ENCODE results near the gene PARG.
"Not testable (repeated sequence)": the region's sequence is repeated elsewhere in the genome, so short reads cannot be mapped to it uniquely, and the experiment has no call there.

PARG gene

GRCh38 chr10:49941447-49942338, at the start of gene PARG, which contains the start of gene TIMM23B:
Gene PARG (minus strand): TSS chr10:49942027. CDS start chr10:49941725, 302 bp downstream.
Gene TIMM23B (plus strand): TSS chr10:49942053. CDS start chr10:49942195, 142 bp downstream.
- peak; percentile 69 for DNase-seq

- DNase-seq = not testable (repeated sequence)
Observed at GRCh38 chr10:49988376-49988775, 46.5 kb upstream of the PARG start, which contains the start of gene AGAP6. Gene AGAP6 (plus strand): TSS chr10:49988406. CDS start chr10:49988716, 310 bp downstream.

GRCh38 chr10:49987207-49987606, 45.4 kb upstream of the PARG start:
- not testable (repeated sequence) for DNase-seq

- DNase-seq = not testable (repeated sequence)
Observed at GRCh38 chr10:49977756-49978155, 35.9 kb upstream of the PARG start.

DNA sequence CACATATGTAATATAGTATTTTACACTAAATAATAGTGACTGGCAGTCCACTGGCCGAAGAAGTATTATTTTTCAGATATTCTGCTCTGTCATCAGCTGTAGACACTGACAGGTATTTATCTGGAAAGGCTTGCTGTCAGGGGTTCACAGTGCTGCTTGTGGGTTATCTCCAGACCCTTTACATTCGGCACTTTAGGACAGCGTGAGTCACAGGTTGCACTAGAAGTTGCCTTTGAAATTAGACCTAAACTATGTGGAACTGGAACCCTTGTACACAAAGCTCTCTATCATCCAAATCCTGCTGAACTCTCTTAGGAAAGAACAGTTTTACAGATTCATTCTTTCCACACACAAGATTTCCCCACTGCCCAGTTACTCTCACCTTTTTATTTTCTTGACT, 30.3 kb upstream of the PARG start:
- not testable (repeated sequence) for DNase-seq

- DNase-seq = not testable (repeated sequence)
Observed at GRCh38 chr10:49971466-49971865, 29.6 kb upstream of the PARG start.

GRCh38 chr10:49970331-49970857, 28.6 kb upstream of the PARG start:
- DNase-seq = not testable (repeated sequence)

DNA sequence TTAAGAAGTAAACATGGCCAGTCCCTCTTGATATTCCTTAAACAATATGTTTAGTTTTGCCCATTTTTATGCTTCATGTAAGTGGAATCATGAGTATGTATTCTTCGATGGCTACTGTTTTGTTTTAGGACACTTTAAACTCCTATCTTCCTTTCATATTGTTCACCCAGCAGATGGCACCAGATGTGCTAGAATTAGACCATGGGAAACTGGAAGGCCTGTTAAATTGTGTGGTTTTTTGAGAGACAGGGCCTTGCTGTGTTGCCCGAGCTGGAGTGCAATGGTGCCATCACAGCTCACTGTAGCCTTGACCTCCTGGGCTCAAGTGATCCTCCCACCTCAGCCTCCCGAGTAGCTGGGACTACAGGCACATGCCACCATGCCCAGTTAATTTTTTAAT, 11.3 kb upstream of the PARG start:
- DNase-seq = not testable (repeated sequence)

- DNase-seq = not testable (repeated sequence)
Observed at GRCh38 chr10:49952006-49952405, 10.2 kb upstream of the PARG start.

GRCh38 chr10:49948737-49949136, 6.9 kb upstream of the PARG start:
- DNase-seq = not testable (repeated sequence)

GRCh38 chr10:49948142-49948541, 6.3 kb upstream of the PARG start:
- not testable (repeated sequence) for DNase-seq

GRCh38 chr10:49943607-49944006, 1.8 kb upstream of the PARG start:
- DNase-seq = not testable (repeated sequence)

GRCh38 chr10:49942339-49942705, 495 bp upstream of the PARG start:
- DNase-seq = not testable (repeated sequence)

GRCh38 chr10:49931959-49932728, 9.7 kb downstream of the PARG start:
- not testable (repeated sequence) for DNase-seq

DNA sequence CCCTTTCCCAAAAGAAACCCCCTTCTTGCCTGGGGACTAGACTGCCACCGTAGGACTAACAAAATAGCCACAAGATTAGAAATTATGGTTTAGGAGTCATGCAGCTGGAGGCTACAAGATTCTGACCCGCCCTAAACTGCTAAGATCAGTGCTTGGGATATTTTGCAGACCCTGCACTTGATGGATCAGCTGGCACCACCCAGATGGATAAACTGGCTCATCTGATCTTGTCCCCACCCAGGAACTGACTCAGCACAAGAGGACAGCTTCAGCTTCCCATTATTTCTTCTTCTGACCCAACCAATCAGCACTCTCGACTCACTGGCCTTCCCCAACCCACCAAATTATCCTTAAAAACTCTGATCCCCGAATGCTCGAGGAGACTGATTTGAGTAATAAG, 10.6 kb downstream of the PARG start:
- DNase-seq = not testable (repeated sequence)

GRCh38 chr10:49923572-49923971, 18.3 kb downstream of the PARG start:
- DNase-seq = not testable (repeated sequence)

- not testable (repeated sequence) for DNase-seq
Observed at GRCh38 chr10:49922041-49922440, 19.8 kb downstream of the PARG start.

- DNase-seq = not testable (repeated sequence)
Observed at GRCh38 chr10:49917927-49918326, 23.9 kb downstream of the PARG start.

- not testable (repeated sequence) for DNase-seq
Observed at GRCh38 chr10:49916451-49916850, 25.4 kb downstream of the PARG start.

- not testable (repeated sequence) for DNase-seq
Observed at GRCh38 chr10:49910295-49910694, 31.5 kb downstream of the PARG start.

DNA sequence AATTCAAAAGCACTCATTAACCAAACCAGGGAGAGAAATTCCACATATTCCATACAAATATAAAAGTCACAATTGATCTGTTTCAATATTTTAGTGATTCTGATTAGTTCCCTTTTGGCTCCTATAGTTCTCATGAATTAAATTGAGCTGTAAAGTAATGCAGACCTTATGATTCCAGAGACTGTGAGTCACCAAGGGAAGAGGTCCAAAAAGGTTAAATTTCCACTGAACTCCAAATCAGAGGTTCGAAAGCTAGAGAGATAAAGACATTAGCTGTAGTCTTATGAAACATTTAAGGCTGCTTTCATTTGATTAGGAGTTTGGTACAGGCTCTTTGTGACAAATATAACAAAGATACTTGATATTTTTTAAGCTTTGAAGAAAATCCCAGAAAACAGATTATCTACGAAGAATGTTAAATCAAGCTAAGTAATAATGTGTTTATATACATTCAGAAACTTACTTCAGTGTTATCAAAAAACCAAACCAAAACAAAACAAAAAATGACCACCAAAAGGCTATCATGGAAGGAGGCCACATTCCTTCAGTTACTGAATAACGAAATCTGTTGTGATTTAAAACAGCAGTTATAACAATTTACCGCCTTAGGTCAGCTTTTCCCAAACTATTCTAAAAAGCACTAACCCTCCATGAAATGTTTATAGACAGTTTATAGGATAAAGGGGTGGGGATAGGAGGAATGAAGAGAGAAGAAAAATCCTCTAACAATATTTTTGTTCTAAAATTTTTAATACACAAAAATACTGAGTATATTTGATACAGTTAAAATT, 33.3 kb downstream of the PARG start:
- not testable (repeated sequence) for DNase-seq

GRCh38 chr10:49903829-49904228, 38.0 kb downstream of the PARG start:
- DNase-seq = not testable (repeated sequence)
